ENCODE data around the gene KIAA1143. TPM values are rescaled to one million over a fixed set of nuclear protein-coding genes. Genes with fewer than 3 reads are reported as not detected.

Gene KIAA1143
- total and polyA plus RNA-seq, 2 donors (not counting 1 experiment from before 2014, with no cell fraction given), result 5.3 to 29.4 TPM

DNA sequence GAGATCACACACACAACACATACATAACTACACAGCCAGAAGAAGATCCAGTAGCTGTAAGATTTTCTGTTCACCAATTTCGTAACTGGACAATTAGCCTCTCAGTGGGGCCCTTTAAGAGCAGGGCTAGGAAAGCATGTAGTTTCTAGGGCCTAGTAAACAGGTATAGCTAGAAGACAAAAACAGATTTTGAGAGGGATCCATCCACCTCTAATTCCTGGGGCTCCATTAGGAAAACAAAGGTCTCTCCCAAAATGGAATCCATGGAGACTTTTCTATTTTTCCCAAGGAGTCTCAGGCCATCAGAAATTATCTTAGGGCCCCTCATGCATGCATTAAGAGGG is 10.7 kb upstream of the KIAA1143 start:
- Histone ChIP-seq H3K4me2 (replicated peaks; ENCODE audit: low read depth, low read length, poor library complexity, severe bottlenecking) (no peak overlapping the region), H3K4me1 (ENCODE audit: control insufficient read depth in 2 of 2, insufficient read depth in 2 of 2, low read length in 2 of 2) (no peaks in the 10 kb centered on the region), H3K27me3 (replicated peaks in 1 of 4; ENCODE audit: control extremely low read depth in 1 of 4, control insufficient read depth in 3 of 4, insufficient read depth in 4 of 4, low read length in 3 of 4) (no peaks in the 10 kb centered on the region), H3K79me2 (ENCODE audit: control insufficient read depth, insufficient read depth, low read length) (peaks cover 19% of the 10 kb centered on the region), H3K27ac (ENCODE audit: low read length in 2 of 2) (no peak overlapping the region), H4K20me1 (ENCODE audit: control insufficient read depth, insufficient read depth, low read length, poor library complexity, severe bottlenecking) (no peaks in the 10 kb centered on the region), H3K4me3 (ENCODE audit: control extremely low read depth in 1 of 5, extremely low read depth in 1 of 5, insufficient read depth in 1 of 5, low read depth in 2 of 5, low read length in 4 of 5) (no peak overlapping the region), H3K9ac (ENCODE audit: low read length) (no peak overlapping the region), H2AFZ (ENCODE audit: insufficient read depth, low read depth, low read length, poor library complexity, severe bottlenecking) (no peak overlapping the region), H3K9me3 (ENCODE audit: control extremely low read depth in 1 of 3, control insufficient read depth in 2 of 3, insufficient read depth in 1 of 3, low read length in 2 of 3) (peaks cover 2 to 12% (median 6%) of the 10 kb centered on the region in 3 donors), H3K36me3 (replicated peaks in 1 of 2; ENCODE audit: control extremely low read depth in 1 of 2, control insufficient read depth in 1 of 2, extremely low read depth in 1 of 2, insufficient read depth in 2 of 2, low read length in 1 of 2) (no peaks in the 10 kb centered on the region)
- TF ChIP-seq CTCF (IDR thresholded peaks at IDR 0.05) (no peak), EZH2 (IDR thresholded peaks at IDR 0.05; ENCODE audit: borderline replicate concordance, insufficient read depth, low read depth, low read length, poor library complexity, severe bottlenecking) (no peak)
- ChIA-PET POLR2A (no interaction called here), CTCF (no interaction called here)
- no CpG with 5 or more reads among the region's 1 CpG for WGBS (ENCODE audit: insufficient coverage)
- ATAC-seq (ENCODE audit: low read depth) (no peak), DNase-seq (no peak)
- H3K4me1 Mint-ChIP-seq, result no peaks in the 10 kb centered on the region
- H3K27me3 Mint-ChIP-seq, result no peaks in the 10 kb centered on the region
- H3K27ac Mint-ChIP-seq, result no peak overlapping the region
- no peak overlapping the region for H3K4me3 Mint-ChIP-seq
- intact Hi-C loops (cut with micrococcal nuclease), result no loop called here
- peaks cover 3% of the 10 kb centered on the region for H3K9me3 Mint-ChIP-seq (ENCODE audit: insufficient read depth)

GRCh38 chr3:44771424-44772098 is 10.1 kb upstream of the KIAA1143 start:
- Histone ChIP-seq H3K4me2 (replicated peaks; ENCODE audit: low read depth, low read length, poor library complexity, severe bottlenecking) (no peak overlapping the region), H3K4me3 (ENCODE audit: control extremely low read depth in 1 of 5, extremely low read depth in 1 of 5, insufficient read depth in 1 of 5, low read depth in 2 of 5, low read length in 4 of 5) (no peak overlapping the region), H3K4me1 (ENCODE audit: control insufficient read depth in 2 of 2, insufficient read depth in 2 of 2, low read length in 2 of 2) (no peaks in the 10 kb centered on the region), H3K9me3 (ENCODE audit: control extremely low read depth in 1 of 3, control insufficient read depth in 2 of 3, insufficient read depth in 1 of 3, low read length in 2 of 3) (peaks cover 2 to 12% (median 6%) of the 10 kb centered on the region in 3 donors), H3K9ac (ENCODE audit: low read length) (no peak overlapping the region), H3K27me3 (replicated peaks in 1 of 4; ENCODE audit: control extremely low read depth in 1 of 4, control insufficient read depth in 3 of 4, insufficient read depth in 4 of 4, low read length in 3 of 4) (no peaks in the 10 kb centered on the region), H3K79me2 (ENCODE audit: control insufficient read depth, insufficient read depth, low read length) (peaks cover 20% of the 10 kb centered on the region), H3K27ac (ENCODE audit: low read length in 2 of 2) (no peak overlapping the region), H4K20me1 (ENCODE audit: control insufficient read depth, insufficient read depth, low read length, poor library complexity, severe bottlenecking) (no peaks in the 10 kb centered on the region), H3K36me3 (replicated peaks in 1 of 2; ENCODE audit: control extremely low read depth in 1 of 2, control insufficient read depth in 1 of 2, extremely low read depth in 1 of 2, insufficient read depth in 2 of 2, low read length in 1 of 2) (no peaks in the 10 kb centered on the region), H2AFZ (ENCODE audit: insufficient read depth, low read depth, low read length, poor library complexity, severe bottlenecking) (no peak overlapping the region)
- whole genome bisulfite sequencing (ENCODE audit: insufficient coverage), result no CpG with 5 or more reads among the region's 1 CpG
- H3K4me3 Mint-ChIP-seq, result no peak overlapping the region
- peaks cover 3% of the 10 kb centered on the region for H3K9me3 Mint-ChIP-seq (ENCODE audit: insufficient read depth)
- H3K27ac Mint-ChIP-seq, result no peak overlapping the region
- ATAC-seq (ENCODE audit: low read depth) (no peak), DNase-seq (no peak)
- no peaks in the 10 kb centered on the region for H3K4me1 Mint-ChIP-seq
- no peaks in the 10 kb centered on the region for H3K27me3 Mint-ChIP-seq
- ChIA-PET CTCF (no interaction called here), POLR2A (no interaction called here)
- no peak for TF ChIP-seq EZH2 (IDR thresholded peaks at IDR 0.05; ENCODE audit: borderline replicate concordance, insufficient read depth, low read depth, low read length, poor library complexity, severe bottlenecking)
- no peak for TF ChIP-seq CTCF (IDR thresholded peaks at IDR 0.05)
- intact Hi-C loops (cut with micrococcal nuclease), result no loop called here

All from B cell (primary cell).